GM12875 (cell line): ENCODE results near the gene ESRRG.

Source experiments
- H3K4me3 ChIP-seq: one replicate; pipeline ENCODE4 v1.5.1; 2011; ENCODE audit warnings: low read depth, low read length, control low read depth
- CTCF ChIP-seq: IDR thresholded peaks from 2 replicates; pipeline ENCODE4 v1.5.1; 2011; ENCODE audit warnings: low read depth, mild to moderate bottlenecking, control low read depth, inconsistent platforms, low read length, moderate library complexity, borderline replicate concordance; ENCODE audit not compliant: insufficient read depth

Gene ESRRG

GRCh38 chr1:216600730-216601609, 122.3 kb downstream of the ESRRG start:
- peak overlapping the region; percentile 60 for H3K4me3 ChIP-seq
- TF ChIP-seq CTCF, result peak; percentile 44

- H3K4me3 ChIP-seq, result no peak overlapping the region
- TF ChIP-seq CTCF, result no peak
These were observed 123.4 kb downstream of the ESRRG start for GRCh38 chr1:216599851-216600250.

GRCh38 chr1:216598448-216598847, 124.8 kb downstream of the ESRRG start:
- no peak overlapping the region for H3K4me3 ChIP-seq
- no peak for TF ChIP-seq CTCF

GRCh38 chr1:216596281-216596862, 126.9 kb downstream of the ESRRG start:
- H3K4me3 ChIP-seq, result no peak overlapping the region
- TF ChIP-seq CTCF, result no peak

GRCh38 chr1:216587715-216588114, 135.5 kb downstream of the ESRRG start:
- TF ChIP-seq CTCF, result no peak
- no peak overlapping the region for H3K4me3 ChIP-seq

GRCh38 chr1:216582151-216582550, 141.1 kb downstream of the ESRRG start:
- TF ChIP-seq CTCF, result no peak
- H3K4me3 ChIP-seq, result no peak overlapping the region
